K562 (cell line): ENCODE results near the gene YJEFN3. TPM values are rescaled to one million over a fixed set of nuclear protein-coding genes. Genes with fewer than 3 reads are reported as not detected.

Source experiments
- ATAC-seq: fragments of 200-7000 bp; cut with Tn5 transposase; 3 replicates; pipeline ENCODE4 v1.9.1; 2020; ENCODE audit warnings: moderate library complexity
- BruUV-seq: library from RNA; stranded (reverse); fragments of 400-500 nt; replicated peaks from 2 replicates; lab custom pipeline; 2021; lab: Mats Ljungman, UMichigan
- CTCF ChIA-PET: fragments of 300-600 bp; formaldehyde crosslinking; extraction: SDS; loops from one replicate; lab custom pipeline; 2021; ENCODE audit warnings: low intra/inter-chr PET ratio; lab: Yijun Ruan, JAX
- POLR2A ChIA-PET: fragments of 300-600, 350-650 bp; sonication (Branson Sonifier 250); formaldehyde crosslinking; extraction: SDS; loops from one replicate; lab custom pipeline; 2021; ENCODE audit warnings: antibody characterized with exemption, inconsistent platforms; lab: Yijun Ruan, JAX
- DNase-seq, 4 experiments: peaks; one replicate each; pipeline versions ENCODE4 v3.0.0 to v3.0.0-alpha.2; 2011 to 2018; ENCODE audit warnings: low spot score in 3 of 4, mixed read lengths in 3 of 4; ENCODE audit errors: extremely low read depth in 1 of 4
- FAIRE-seq: peaks from 2 replicates; lab custom pipeline; 2011; peaks lifted over from hg19 to GRCh38; lab: Jason Lieb, UNC
- H2AFZ ChIP-seq: 2 replicates; pipeline ENCODE4 v1.6.0; 2011; ENCODE audit warnings: low read depth, low read length, control low read depth, inconsistent platforms
- H3K27ac ChIP-seq: fragments of 200-600 bp; 3 replicates; pipeline ENCODE4 v1.8.0; 2011; ENCODE audit warnings: low read depth, mild to moderate bottlenecking, control low read depth, inconsistent platforms, low read length, moderate library complexity, mixed read lengths; ENCODE audit errors: extremely low read depth
- H3K27me3 ChIP-seq, 2 experiments: fragments of 300-600 bp in 1 of 2; 2 replicates in 1 of 2; 3 replicates in 1 of 2; pipeline versions ENCODE4 v1.6.0 to v1.8.0; 2011; ENCODE audit warnings: inconsistent platforms in 2 of 2, low read length in 2 of 2, mild to moderate bottlenecking in 1 of 2, mixed read lengths in 1 of 2, moderate library complexity in 1 of 2; ENCODE audit not compliant: control insufficient read depth in 2 of 2, insufficient read depth in 2 of 2
- H3K36me3 ChIP-seq: fragments of 300-600 bp; 3 replicates; pipeline ENCODE4 v1.8.0; 2011; ENCODE audit warnings: mild to moderate bottlenecking, low read length, inconsistent platforms; ENCODE audit not compliant: control insufficient read depth, insufficient read depth
- H3K4me1 ChIP-seq, 2 experiments: fragments of 200-600 bp in 1 of 2; replicated peaks in 1 of 2; 2 replicates in 1 of 2; 3 replicates in 1 of 2; pipeline versions ENCODE4 v1.5.1 to v1.8.0; 2011; ENCODE audit warnings: inconsistent platforms in 2 of 2, low read length in 2 of 2, mild to moderate bottlenecking in 1 of 2, mixed read lengths in 1 of 2, moderate library complexity in 1 of 2; ENCODE audit not compliant: control insufficient read depth in 2 of 2, insufficient read depth in 2 of 2
- H3K4me2 ChIP-seq: 2 replicates; pipeline ENCODE4 v1.6.1; 2011; ENCODE audit warnings: low read length, control low read depth, inconsistent platforms, mixed read lengths; ENCODE audit not compliant: insufficient read depth
- H3K4me3 ChIP-seq: fragments of 200-600 bp; sonication (generic), shearing (Covaris generic); 2 replicates; pipeline ENCODE4 v1.5.1; 2016; ENCODE audit warnings: control low read depth, inconsistent platforms
- H3K79me2 ChIP-seq: fragments of 200-600 bp; 3 replicates; pipeline ENCODE4 v1.8.0; 2011; ENCODE audit warnings: low read length, inconsistent platforms; ENCODE audit not compliant: control insufficient read depth, insufficient read depth
- H3K9ac ChIP-seq, 2 experiments: 2 replicates each; pipeline versions ENCODE4 v1.6.0 to v1.6.1; 2011; ENCODE audit warnings: low read depth in 2 of 2, low read length in 2 of 2, control low read depth in 1 of 2, inconsistent platforms in 1 of 2, mild to moderate bottlenecking in 1 of 2, mixed read lengths in 1 of 2; ENCODE audit not compliant: insufficient read depth in 1 of 2
- H3K9me1 ChIP-seq: one replicate; pipeline ENCODE4 v1.6.0; 2011; ENCODE audit warnings: inconsistent platforms, mild to moderate bottlenecking, low read length, moderate library complexity; ENCODE audit not compliant: control insufficient read depth, insufficient read depth
- H3K9me3 ChIP-seq: replicated peaks from 2 replicates; pipeline ENCODE4 v1.5.1; 2011; ENCODE audit warnings: low read depth, low read length, inconsistent platforms; ENCODE audit not compliant: control insufficient read depth, insufficient read depth
- H4K20me1 ChIP-seq: replicated peaks from 2 replicates; pipeline ENCODE4 v1.6.1; 2011; ENCODE audit warnings: low read length, inconsistent platforms, mixed read lengths; ENCODE audit not compliant: control insufficient read depth, insufficient read depth
- ILK ChIP-seq: fragments of 450-650 bp; IDR thresholded peaks from 2 replicates; pipeline ENCODE4 v1.6.1; 2016; ENCODE audit warnings: missing genetic modification characterization, low read depth, mild to moderate bottlenecking, missing compliant biosample characterization, moderate library complexity, borderline replicate concordance
- KDM4B ChIP-seq, 2 experiments: fragments of 450-650 bp in 1 of 2; sonication (generic) in 1 of 2; IDR thresholded peaks; 2 replicates each; pipeline ENCODE4 v1.6.1; 2016 to 2017; ENCODE audit warnings: borderline replicate concordance in 2 of 2, antibody characterized with exemption in 1 of 2, low read depth in 1 of 2, mild to moderate bottlenecking in 1 of 2
- MCM3 ChIP-seq: fragments of 450-650 bp; IDR thresholded peaks from 2 replicates; pipeline ENCODE4 v1.6.1; 2016
- MEF2A ChIP-seq: IDR thresholded peaks from 2 replicates; pipeline ENCODE4 v1.6.1; 2011; ENCODE audit warnings: low read depth, mild to moderate bottlenecking, low read length, moderate library complexity; ENCODE audit not compliant: control insufficient read depth
- POLR2H ChIP-seq: IDR thresholded peaks from 2 replicates; pipeline ENCODE4 v1.6.1; 2016; ENCODE audit warnings: missing genetic modification characterization, low read depth, mild to moderate bottlenecking, control low read depth, missing compliant biosample characterization, moderate library complexity
- RCOR1 ChIP-seq, 2 experiments: IDR thresholded peaks; 2 replicates each; pipeline ENCODE4 v1.6.1; 2012; ENCODE audit warnings: low read depth in 2 of 2, low read length in 2 of 2, borderline replicate concordance in 1 of 2, improper control_type of control experiment in 1 of 2
- SAFB2 ChIP-seq: fragments of 200-400 bp; formaldehyde crosslinking; IDR thresholded peaks from 2 replicates; pipeline ENCODE4 v1.6.1; 2018; ENCODE audit warnings: borderline replicate concordance, low read length, low read depth, moderate library complexity; ENCODE audit not compliant: severe bottlenecking
- SLC30A9 ChIP-seq: fragments of 250-450 bp; sonication (Bioruptor Pico); IDR thresholded peaks from 2 replicates; pipeline ENCODE4 v1.8.0; 2022; ENCODE audit warnings: mild to moderate bottlenecking, moderate library complexity
- TRIM24 ChIP-seq, 2 experiments: fragments of 450-650 bp; IDR thresholded peaks; 2 replicates each; pipeline ENCODE4 v1.6.1; 2016
- ZNF583 ChIP-seq: fragments of 250-450 bp; sonication (Bioruptor Pico); IDR thresholded peaks from 2 replicates; pipeline ENCODE4 v1.4.0; 2020
- ZNF639 ChIP-seq, 2 experiments: fragments of 200-800 bp in 1 of 2; sonication (Bioruptor generic) in 1 of 2; sonication (generic) in 1 of 2; formaldehyde crosslinking in 1 of 2; IDR thresholded peaks in 1 of 2; conservative IDR thresholded peaks in 1 of 2; 2 replicates each; pipeline versions ENCODE4 v1.5.0 to v1.6.1; 2016 to 2020; ENCODE audit warnings: missing compliant biosample characterization in 1 of 2, missing genetic modification characterization in 1 of 2, missing genetic modification reagents in 1 of 2
- WGBS: fragments of 100-300 bp; shearing (Covaris generic); methylation state at CpG from one replicate; pipeline ENCODE4 v1.1.6; 2016; ENCODE audit warnings: low coverage, mixed read lengths; ENCODE audit not compliant: insufficient coverage; ENCODE audit errors: missing lambda C conversion rate; 5-methylcytosine and 5-hydroxymethylcytosine counted together
- in situ Hi-C: fragments of 300-500 bp; cut with MboI; formaldehyde crosslinking; loops from 4 replicates; pipeline ENCODE4 v1.15.0; 2018; ENCODE audit warnings: inconsistent platforms, mixed read lengths
- intact Hi-C: fragments of 100-400 bp; cut with micrococcal nuclease; formaldehyde crosslinking; loops from 2 replicates; pipeline ENCODE4 v1.14.2; 2022
- polyA plus RNA-seq, 8 experiments: library from polyadenylated mRNA; depleted of rRNA in 4 of 8; stranded (reverse) in 5 of 8; unstranded in 3 of 8; fragments of >200 nt; fragmentation: Nextera tagmentation in 2 of 8; fragmentation: Illumina TruSeq in 1 of 8; extraction: Ambion mirVana in 2 of 8; extraction: Trizol in 1 of 8; gene quantifications; 2 replicates each; pipeline versions ENCODE4 v1.2.1 to v1.2.3, GENCODE V29; 2011 to 2014; ENCODE audit warnings: inconsistent platforms in 1 of 8, missing spikeins in 1 of 8
- total RNA-seq, 7 experiments: library from RNA; depleted of rRNA in 6 of 7; stranded (reverse); fragments of >200 nt in 6 of 7; fragmentation: Illumina TruSeq in 2 of 7; extraction: Trizol in 2 of 7; gene quantifications; 2 replicates each; pipeline versions ENCODE4 v1.2.1 to v1.2.3, GENCODE V29; 2011 to 2021; ENCODE audit warnings: low replicate concordance in 1 of 7

YJEFN3 gene
- total and polyA plus RNA-seq, 9 of the 15 experiments (the other 6 are each of a cell fraction or from before 2014, with no cell fraction given), result 0.04 to 5.8 (median 1.3) TPM; not detected in 1

- DNase-seq, result no peak
- CTCF ChIA-PET, result no interaction called here
- ATAC-seq, result no peak
- in situ Hi-C loops, result no loop called here
- no peak overlapping the region for H3K27ac ChIP-seq
- H3K36me3 ChIP-seq, result no peaks in the 10 kb centered on the region
- H4K20me1 ChIP-seq, result no peaks in the 10 kb centered on the region
- 28% methylated on average over 6 of the region's 6 CpGs for WGBS
- TF ChIP-seq ZNF583, result no peak
- TF ChIP-seq SLC30A9 (CRISPR knock-in tag), result no peak
- no peak for TF ChIP-seq SAFB2
- no peak for TF ChIP-seq KDM4B (IDR thresholded peaks at IDR 0.05; ENCODE audit: borderline replicate concordance in 2 of 2, low read depth in 1 of 2)
- TF ChIP-seq POLR2H, result no peak
- TF ChIP-seq RCOR1 (IDR thresholded peaks at IDR 0.05; ENCODE audit: borderline replicate concordance in 1 of 2, low read depth in 2 of 2, low read length in 2 of 2), result no peak
- TF ChIP-seq MCM3, result no peak
- no peak for TF ChIP-seq ILK (tag)
- TF ChIP-seq MEF2A, result no peak
- no peak for TF ChIP-seq TRIM24 (IDR thresholded peaks at IDR 0.05)
- no peak for TF ChIP-seq ZNF639 (CRISPR knock-in tag; conservative IDR thresholded peaks at IDR 0.05 in 1 of 2, IDR thresholded peaks at IDR 0.05 in 1 of 2)
- TF ChIP-seq, all 486 proteins: peak for 0
- Histone ChIP-seq H3K9ac (no peak overlapping the region), H3K9me1 (no peaks in the 10 kb centered on the region), H3K4me1 (no peaks in the 10 kb centered on the region; a peak in 1 of 5 replicates), H2AFZ (no peak overlapping the region), H3K9me3 (no peaks in the 10 kb centered on the region), H3K4me3 (no peak overlapping the region), H3K79me2 (no peaks in the 10 kb centered on the region), H3K27me3 (no peaks in the 10 kb centered on the region; a peak in 1 of 5 replicates), H3K4me2 (no peak overlapping the region)
- FAIRE-seq, result no peak
- BruUV-seq, result no TSS peak
- intact Hi-C loops, result no loop called here
- POLR2A ChIA-PET, result no interaction called here
Observed at GRCh38 chr19:19582471-19582870, 53.8 kb downstream of the YJEFN3 start.
